Mononuclear cell (primary cell): ENCODE data around the gene LPAR1. TPM values are rescaled to one million over a fixed set of nuclear protein-coding genes. Genes with fewer than 3 reads are reported as not detected.

ENCODE experiments used
- H3K27me3 ChIP-seq: 2 replicates; pipeline ENCODE4 v1.6.0; 2011; ENCODE audit warnings: low read length, control low read depth; ENCODE audit not compliant: insufficient read depth
- H3K4me1 ChIP-seq: 2 replicates; pipeline ENCODE4 v1.5.1; 2011; ENCODE audit warnings: mild to moderate bottlenecking, low read length, control low read depth; ENCODE audit not compliant: insufficient read depth
- H3K4me3 ChIP-seq: 2 replicates; pipeline ENCODE4 v1.5.1; 2011; ENCODE audit warnings: mild to moderate bottlenecking, low read length, moderate library complexity
- H3K9me3 ChIP-seq: 2 replicates; pipeline ENCODE4 v1.5.1; 2011; ENCODE audit warnings: low read depth, mild to moderate bottlenecking, control low read depth, low read length
- total RNA-seq: library from RNA; depleted of rRNA; stranded (reverse); fragments of >200 nt; gene quantifications from one replicate; pipeline ENCODE4 v1.2.3, GENCODE V29; 2012

LPAR1 gene
- total RNA-seq, 1 donor: 1.7 TPM

DNA sequence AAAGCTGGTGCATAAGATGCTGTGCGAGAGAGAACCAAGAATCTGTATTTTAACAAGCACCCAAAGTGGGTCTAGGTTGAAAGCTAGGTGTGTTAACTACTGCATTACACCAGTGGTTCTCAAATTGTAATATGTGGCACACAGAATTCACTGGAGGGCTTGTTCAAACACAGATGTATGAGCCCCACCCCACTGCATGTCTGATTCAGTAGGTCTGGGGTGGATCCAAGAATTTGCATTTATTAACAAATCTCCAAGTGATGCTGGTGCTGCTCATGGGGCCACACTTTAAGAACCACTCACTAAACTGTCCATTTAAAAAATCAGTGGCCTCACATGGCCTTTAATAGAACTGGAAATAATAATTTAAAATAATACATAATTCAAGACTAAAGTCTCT, 40.4 kb downstream of the LPAR1 start:
- H3K4me1 ChIP-seq: peaks cover 21% of the 10 kb centered on the region
- H3K4me3 ChIP-seq: no peak overlapping the region
- H3K9me3 ChIP-seq: no peaks in the 10 kb centered on the region
- no peaks in the 10 kb centered on the region for H3K27me3 ChIP-seq

DNA sequence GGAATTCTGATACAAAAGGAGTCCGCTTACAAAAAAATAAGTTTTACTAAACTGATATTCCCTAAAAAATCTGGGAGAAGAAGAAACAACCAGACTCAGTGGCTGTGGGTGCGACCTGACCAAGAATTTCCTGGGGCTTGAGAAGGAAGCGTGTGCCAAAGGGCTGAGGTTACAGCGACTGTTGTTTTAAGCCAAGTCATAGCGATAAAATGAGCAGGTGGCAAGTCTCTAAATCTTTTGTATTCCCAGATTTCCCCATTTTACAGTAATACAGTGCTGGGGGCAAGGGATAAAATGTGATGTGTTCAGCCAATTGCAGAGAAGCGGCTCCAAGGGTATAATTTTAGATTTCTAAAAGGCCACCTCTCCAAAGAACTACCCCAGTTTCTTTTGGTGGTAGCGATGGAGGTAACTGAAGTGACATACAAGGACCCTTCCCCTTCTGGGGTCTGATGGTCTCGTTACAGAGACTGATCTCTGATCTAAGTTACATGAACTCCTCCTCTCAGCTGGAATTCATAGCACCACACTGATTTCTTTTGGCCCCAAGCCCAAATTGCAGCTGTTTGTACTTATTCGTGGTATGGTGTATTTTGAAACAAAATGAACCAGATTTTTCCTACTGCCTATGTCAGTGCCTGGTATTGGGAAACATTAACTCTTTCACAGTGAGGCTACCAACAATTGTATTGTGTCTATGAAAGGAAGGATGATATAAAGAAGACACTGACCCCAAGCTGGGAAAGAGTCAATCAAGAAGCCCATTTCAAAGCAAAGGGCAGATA, 41.6 kb downstream of the LPAR1 start:
- no peaks in the 10 kb centered on the region for H3K9me3 ChIP-seq
- no peak overlapping the region for H3K4me3 ChIP-seq
- peaks cover 21% of the 10 kb centered on the region for H3K4me1 ChIP-seq
- no peaks in the 10 kb centered on the region for H3K27me3 ChIP-seq

DNA sequence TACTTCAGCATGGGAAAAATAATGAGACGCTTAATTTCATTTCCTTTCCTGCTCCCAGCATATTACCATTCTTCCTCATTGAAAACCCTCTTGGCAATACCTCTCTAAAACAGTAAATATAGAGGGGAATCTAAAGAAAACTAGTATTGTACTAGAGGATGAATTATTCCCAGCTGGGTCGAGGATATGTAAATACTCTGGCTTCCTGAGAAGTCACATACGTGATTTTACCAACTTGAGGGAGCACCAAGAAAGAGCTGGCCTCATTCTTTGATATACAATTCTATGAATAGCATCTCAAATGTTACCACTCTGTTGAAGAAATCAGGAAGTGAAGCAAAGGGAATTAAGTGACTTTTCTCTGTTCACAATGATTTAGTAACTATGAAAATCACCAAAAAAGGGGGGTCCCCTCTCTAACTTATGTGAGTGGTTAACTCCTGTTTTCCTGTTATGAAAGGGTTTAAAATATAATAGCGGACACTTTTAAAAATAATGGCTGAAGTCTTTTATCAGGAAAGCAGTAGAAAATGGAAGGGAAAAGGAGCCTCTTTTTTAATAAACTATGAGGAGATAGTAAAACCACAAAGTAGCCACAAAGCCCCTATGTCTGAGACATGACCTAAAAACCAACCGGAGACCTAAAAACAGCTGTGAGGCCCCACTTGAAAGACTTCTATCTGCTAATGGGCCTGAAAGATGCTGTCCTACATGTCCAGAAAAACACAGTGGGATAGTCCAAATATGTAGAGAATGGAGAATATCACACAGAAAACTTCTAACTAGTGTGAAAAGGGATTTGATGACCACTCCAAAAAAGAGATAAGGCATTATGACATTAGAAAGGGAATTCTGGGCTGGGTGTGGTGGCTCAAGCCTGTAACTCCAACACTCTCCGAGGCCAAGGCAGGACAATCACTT, 42.6 kb downstream of the LPAR1 start:
- Histone ChIP-seq H3K4me3 (no peak overlapping the region), H3K27me3 (no peaks in the 10 kb centered on the region), H3K4me1 (peaks cover 21% of the 10 kb centered on the region), H3K9me3 (no peaks in the 10 kb centered on the region)

DNA sequence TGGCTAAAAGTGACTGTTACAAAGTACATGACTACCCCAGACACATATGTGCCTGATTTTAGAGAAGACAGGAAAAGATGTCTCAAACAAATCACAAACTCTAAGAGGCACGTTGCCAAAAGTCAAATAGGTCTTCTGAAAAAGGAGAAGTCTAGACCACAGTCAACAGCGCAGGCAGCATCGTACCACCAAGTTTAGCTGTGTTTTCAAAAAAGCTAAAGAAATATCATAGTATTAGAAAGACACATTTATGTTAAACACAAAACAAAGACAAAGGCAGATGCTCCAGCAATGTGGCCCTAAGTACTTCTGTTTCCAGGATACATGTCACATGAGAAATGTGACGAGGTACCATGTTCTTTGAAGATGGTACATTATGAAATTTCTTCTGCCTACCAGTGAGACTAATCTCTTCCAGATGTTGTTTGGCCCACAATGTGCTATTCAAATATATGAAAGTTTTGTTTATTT, 43.5 kb downstream of the LPAR1 start:
- Histone ChIP-seq H3K4me1 (peaks cover 21% of the 10 kb centered on the region), H3K4me3 (no peak overlapping the region), H3K27me3 (no peaks in the 10 kb centered on the region), H3K9me3 (no peaks in the 10 kb centered on the region)

DNA sequence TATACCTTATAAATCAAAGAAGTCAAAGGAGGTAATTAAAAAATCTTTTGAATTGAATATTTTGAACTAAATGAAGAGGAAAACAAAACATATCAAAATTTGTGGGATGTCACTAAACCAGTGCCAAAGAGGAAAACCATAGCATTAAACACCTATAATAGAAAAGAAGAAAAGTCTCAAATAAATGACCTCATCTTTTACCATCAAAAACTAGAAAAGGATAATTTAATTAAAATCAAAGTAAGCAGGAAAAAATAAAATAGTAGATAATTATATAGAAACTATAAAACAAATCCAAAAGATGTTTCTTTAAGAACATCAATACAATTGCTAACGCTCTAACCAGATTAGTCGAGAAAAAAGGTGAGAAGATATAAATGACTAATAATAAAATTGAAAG, 47.8 kb downstream of the LPAR1 start:
- Histone ChIP-seq H3K4me3 (no peak overlapping the region), H3K9me3 (no peaks in the 10 kb centered on the region), H3K4me1 (peaks cover 21% of the 10 kb centered on the region), H3K27me3 (no peaks in the 10 kb centered on the region)

DNA sequence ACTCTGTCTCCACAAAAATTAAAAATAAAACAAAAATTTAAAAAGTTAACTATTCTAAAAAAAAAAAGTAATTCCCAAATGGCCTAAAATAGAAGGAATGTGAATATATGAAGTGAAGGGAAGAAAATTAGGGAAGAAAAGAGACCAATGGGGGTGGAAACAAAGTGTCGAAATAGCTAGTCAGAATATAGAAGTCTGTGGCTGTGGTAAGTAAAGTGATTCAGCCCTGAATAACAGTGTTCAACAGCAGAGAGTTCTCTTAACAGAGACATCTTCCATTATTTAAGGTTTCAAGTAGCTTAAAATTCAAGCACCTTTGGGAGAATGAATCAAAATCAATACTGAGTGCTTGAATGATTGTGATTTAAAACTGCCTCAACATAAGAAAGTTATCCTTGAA, 51.7 kb downstream of the LPAR1 start:
- Histone ChIP-seq H3K9me3 (no peaks in the 10 kb centered on the region), H3K27me3 (no peaks in the 10 kb centered on the region), H3K4me3 (no peak overlapping the region), H3K4me1 (peaks cover 10% of the 10 kb centered on the region)

DNA sequence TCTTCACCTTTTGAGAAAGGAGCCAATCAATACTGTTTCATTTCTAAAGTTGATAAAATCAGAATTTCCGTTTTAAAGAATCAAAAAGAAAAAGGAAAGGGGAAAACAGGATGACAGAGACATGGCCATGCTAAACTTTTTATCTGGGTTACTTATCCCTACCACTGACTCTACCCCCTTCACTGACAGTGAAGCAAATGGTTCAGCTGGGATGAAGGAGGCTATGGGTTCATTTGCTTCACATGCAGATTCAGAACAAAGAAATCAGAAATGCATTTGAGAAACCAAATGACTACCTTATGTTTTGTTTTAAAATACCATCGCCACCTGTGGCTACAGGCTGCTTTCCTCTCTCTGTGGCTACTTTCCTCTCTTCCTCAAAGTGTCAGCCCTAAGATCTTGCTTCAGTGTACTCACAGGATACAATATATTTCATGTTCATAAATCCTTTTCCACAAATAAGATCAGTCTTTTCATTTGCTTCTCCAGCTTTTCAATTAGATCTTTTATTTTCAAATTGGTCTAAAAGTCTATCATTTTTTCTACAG, 53.3 kb downstream of the LPAR1 start:
- H3K4me3 ChIP-seq: no peak overlapping the region
- no peaks in the 10 kb centered on the region for H3K9me3 ChIP-seq
- no peaks in the 10 kb centered on the region for H3K27me3 ChIP-seq
- peaks cover 10% of the 10 kb centered on the region for H3K4me1 ChIP-seq

DNA sequence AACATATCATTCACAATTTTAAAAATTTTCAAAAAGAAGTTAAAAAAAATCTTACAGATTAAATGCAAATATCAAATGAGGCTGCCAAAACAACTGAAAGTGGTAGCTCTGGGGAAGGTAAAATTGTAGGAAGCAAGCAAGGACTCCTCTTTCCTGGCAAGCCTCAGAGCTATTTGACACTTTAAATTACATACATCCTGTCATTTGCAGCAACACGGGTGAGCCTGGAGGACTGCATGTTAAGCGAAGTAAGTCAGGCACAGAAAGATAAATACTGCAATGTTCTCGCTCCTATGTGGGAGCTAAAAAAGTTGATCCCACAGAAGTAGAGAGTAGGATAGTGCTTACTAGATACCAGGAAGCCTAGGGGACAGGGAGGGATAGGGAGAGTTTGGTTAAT, 58.0 kb downstream of the LPAR1 start:
- H3K27me3 ChIP-seq: no peaks in the 10 kb centered on the region
- H3K9me3 ChIP-seq: no peaks in the 10 kb centered on the region
- no peak overlapping the region for H3K4me3 ChIP-seq
- H3K4me1 ChIP-seq: peaks cover 4% of the 10 kb centered on the region

DNA sequence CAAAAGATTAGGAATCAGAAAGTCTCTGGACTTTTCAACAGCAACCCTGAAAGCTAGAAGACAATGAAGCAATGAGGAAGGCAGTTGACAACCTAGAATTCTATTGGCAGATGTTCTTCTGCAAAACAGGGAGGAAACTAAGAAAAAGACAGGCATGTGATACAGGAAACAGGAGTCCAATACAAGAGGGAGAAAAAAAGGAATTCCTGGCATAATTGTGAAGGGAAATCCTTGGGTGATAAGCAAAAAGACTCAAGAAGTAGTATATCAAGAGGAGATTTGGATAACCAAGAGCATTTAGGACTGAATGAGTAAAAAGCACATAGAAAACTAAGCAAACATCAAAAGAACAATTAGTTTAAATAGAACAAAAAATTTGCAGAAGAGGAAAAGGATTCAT, 58.6 kb downstream of the LPAR1 start:
- Histone ChIP-seq H3K4me3 (no peak overlapping the region), H3K4me1 (peaks cover 4% of the 10 kb centered on the region), H3K9me3 (no peaks in the 10 kb centered on the region), H3K27me3 (no peaks in the 10 kb centered on the region)

DNA sequence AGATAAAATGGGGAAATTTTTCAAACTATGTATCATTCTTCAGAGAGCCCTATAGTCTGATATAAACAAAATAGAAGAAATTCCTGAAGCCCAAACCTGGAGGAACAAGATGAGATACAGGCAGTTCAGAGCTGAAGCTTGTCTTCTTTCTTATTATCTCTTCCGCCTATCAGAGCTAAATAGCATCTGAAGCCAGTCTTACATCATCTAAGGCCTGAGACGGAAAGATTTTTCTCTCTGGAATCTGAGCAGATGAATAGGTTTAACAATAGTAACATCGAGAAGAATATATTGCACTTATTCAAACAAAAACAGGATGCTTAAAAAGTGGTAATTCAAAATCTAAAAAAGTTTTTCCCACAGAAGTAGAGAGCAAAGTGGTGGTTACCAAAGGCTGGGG, 59.8 kb downstream of the LPAR1 start:
- Histone ChIP-seq H3K27me3 (no peaks in the 10 kb centered on the region), H3K4me1 (peaks cover 4% of the 10 kb centered on the region), H3K4me3 (no peak overlapping the region), H3K9me3 (no peaks in the 10 kb centered on the region)

DNA sequence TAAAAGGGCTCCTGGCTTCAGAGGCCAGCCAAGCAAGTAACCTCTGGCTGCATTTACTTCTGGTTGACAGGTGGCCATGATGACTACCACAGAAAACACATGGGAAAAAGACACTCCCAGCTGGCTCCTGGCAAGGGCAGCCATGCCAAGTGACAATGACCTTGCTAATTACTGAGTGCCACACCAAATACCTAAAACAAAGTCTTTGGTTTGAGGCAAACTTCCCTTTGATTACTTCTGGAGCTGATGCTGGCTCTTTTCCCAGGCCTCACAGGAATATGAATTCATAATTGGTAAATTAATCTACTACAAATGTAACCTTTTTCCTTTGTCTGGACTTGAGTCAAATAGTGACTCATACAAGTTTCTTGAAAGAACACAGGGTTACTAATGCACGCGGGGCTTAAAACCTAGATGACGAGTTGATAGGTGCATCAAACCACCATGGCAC, 61.0 kb downstream of the LPAR1 start:
- no peaks in the 10 kb centered on the region for H3K9me3 ChIP-seq
- H3K27me3 ChIP-seq: no peaks in the 10 kb centered on the region
- H3K4me1 ChIP-seq: peaks cover 4% of the 10 kb centered on the region
- no peak overlapping the region for H3K4me3 ChIP-seq

DNA sequence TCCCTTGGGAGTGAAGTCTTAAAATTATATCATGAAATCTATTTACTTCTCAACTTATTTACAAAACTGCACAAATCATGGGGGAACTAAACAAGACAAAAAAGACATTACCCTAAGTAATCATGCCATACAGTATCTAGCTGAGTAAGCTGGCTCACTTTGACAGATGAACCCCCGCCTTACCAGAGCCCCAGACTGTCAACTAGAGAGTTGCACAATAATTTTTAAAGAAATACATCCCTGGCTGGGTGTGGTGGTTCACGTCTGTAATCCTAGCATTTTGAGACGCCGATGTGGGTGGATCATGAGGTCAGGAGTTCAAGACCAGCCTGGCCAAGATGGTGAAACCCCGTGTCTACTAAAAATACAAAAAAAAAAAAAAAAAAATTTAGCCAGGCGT, 62.3 kb downstream of the LPAR1 start:
- Histone ChIP-seq H3K9me3 (no peaks in the 10 kb centered on the region), H3K4me1 (peaks cover 4% of the 10 kb centered on the region), H3K4me3 (no peak overlapping the region), H3K27me3 (no peaks in the 10 kb centered on the region)

DNA sequence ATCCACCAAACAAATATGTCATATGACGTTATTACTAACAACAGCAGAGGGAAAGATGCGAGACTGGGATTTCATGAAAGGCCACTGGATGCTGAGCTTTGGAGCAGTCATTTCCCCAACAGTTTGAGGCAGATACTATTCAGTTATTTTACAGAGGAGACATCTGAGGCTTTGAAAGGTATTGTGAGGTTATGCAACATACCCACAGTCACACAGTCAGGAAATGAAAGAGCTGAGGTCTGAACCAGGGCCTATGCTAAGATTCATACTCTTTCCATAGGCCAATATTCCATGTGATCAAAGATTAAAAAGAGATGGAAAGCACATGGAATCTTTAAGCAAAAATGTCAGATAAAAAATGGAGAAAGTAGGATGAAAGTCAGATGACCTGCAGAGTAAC, 63.0 kb downstream of the LPAR1 start:
- Histone ChIP-seq H3K4me3 (no peak overlapping the region), H3K4me1 (peaks cover 4% of the 10 kb centered on the region)

DNA sequence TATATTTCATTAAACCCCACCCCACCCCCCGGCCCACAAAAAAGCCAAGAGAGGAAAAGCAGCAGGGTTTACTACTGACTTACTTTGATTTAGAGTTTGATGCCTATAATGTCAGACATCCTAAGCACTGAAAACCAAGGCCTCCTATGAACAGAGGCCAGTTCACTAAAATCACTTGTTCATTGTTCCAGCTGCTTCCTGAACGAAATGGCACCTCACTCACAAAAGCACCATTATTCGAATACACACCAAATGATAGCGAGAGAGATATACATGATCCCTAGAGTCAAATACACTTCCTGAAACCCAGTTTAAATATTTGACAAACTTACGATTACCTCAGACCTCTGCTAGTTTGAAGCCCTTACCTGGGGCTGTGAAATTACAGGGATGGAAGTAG, 66.6 kb downstream of the LPAR1 start:
- H3K4me3 ChIP-seq: no peak overlapping the region
- no peaks in the 10 kb centered on the region for H3K27me3 ChIP-seq
- peaks cover 4% of the 10 kb centered on the region for H3K4me1 ChIP-seq
- no peaks in the 10 kb centered on the region for H3K9me3 ChIP-seq

More for the DNA sequence above, 63.0 kb downstream of the LPAR1 start:
- H3K27me3 ChIP-seq: no peaks in the 10 kb centered on the region
- no peaks in the 10 kb centered on the region for H3K9me3 ChIP-seq

DNA sequence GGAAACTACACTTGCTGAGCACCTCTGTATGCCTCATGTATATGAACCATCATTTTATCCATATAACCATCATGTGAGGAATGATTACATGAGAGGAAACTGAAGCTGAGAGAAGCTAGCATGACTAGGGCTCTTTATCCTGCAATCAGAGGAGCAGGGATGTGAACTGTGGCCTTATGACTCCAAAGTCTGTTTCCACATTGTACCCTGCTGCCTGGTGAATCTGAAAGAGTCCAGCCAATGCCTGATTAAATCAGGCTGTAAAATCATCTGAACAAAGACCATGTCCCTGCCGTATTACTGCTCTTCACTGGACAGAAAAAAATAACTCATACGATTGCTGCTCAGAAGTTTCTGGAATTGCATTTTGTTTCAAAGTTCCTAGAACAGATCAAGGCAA, 67.0 kb downstream of the LPAR1 start:
- no peaks in the 10 kb centered on the region for H3K27me3 ChIP-seq
- peaks cover under 1% of the 10 kb centered on the region for H3K4me1 ChIP-seq
- H3K9me3 ChIP-seq: no peaks in the 10 kb centered on the region
- H3K4me3 ChIP-seq: no peak overlapping the region
